Breast epithelium (tissue), 4 donors: ENCODE data around the gene KRT2. TPM values are rescaled to one million over a fixed set of nuclear protein-coding genes. Genes with fewer than 3 reads are reported as not detected.

Source experiments
- DNase-seq, 2 donors: peaks; one replicate each; pipeline ENCODE4 v3.0.0-alpha.2; 2019; ENCODE audit warnings: low spot score in 2 of 2
- H3K27ac ChIP-seq, 2 donors: fragments of 200-600 bp; sonication (generic) in 1 of 2; one replicate each; pipeline ENCODE4 v1.5.1; 2016 to 2019; ENCODE audit warnings: mild to moderate bottlenecking in 1 of 2
- H3K27me3 ChIP-seq, 2 donors: fragments of 200-600 bp; sonication (generic) in 1 of 2; one replicate each; pipeline versions ENCODE4 v1.5.1 to v1.6.0; 2017 to 2019; ENCODE audit warnings: control low read depth in 1 of 2, mild to moderate bottlenecking in 1 of 2
- H3K36me3 ChIP-seq: fragments of 200-600 bp; one replicate; pipeline ENCODE4 v1.5.1; 2019
- H3K4me1 ChIP-seq, 2 donors: fragments of 200-600 bp; sonication (generic); one replicate each; pipeline ENCODE4 v1.5.1; 2016 to 2019; ENCODE audit warnings: control low read depth in 1 of 2
- H3K4me3 ChIP-seq, 3 donors: fragments of 200-600 bp; sonication (generic); 1 replicate in 2 of 3; 2 replicates in 1 of 3; pipeline ENCODE4 v1.5.1; 2016 to 2019; ENCODE audit warnings: mild to moderate bottlenecking in 3 of 3, moderate library complexity in 2 of 3
- H3K9me3 ChIP-seq, 2 donors: fragments of 200-600 bp; sonication (generic) in 1 of 2; one replicate each; pipeline ENCODE4 v1.5.1; 2016 to 2019; ENCODE audit warnings: control low read depth in 1 of 2
- POLR2A ChIP-seq: fragments of 450-650 bp; IDR thresholded peaks from one replicate; pipeline ENCODE4 v1.6.1; 2016; ENCODE audit warnings: antibody characterized with exemption, mild to moderate bottlenecking, moderate library complexity
- POLR2AphosphoS5 ChIP-seq, 3 donors: sonication (generic); formaldehyde crosslinking; IDR thresholded peaks; one replicate each; pipeline ENCODE4 v1.6.1; 2017; ENCODE audit warnings: antibody characterized with exemption in 3 of 3
- intact Hi-C: fragments of 100-400 bp; cut with DNase I; formaldehyde crosslinking; loops from one replicate; pipeline ENCODE4 v1.15.1; 2023; ENCODE audit warnings: low total_unique reads
- total RNA-seq, 3 donors: library from RNA; depleted of rRNA; stranded (reverse); fragments of >200 nt; gene quantifications; one replicate each; pipeline ENCODE4 v1.1.0, GENCODE V29; 2016
- TF ChIP-seq, protein P1 (sequence below), 3 donors: fragments of 450-650 bp; IDR thresholded peaks; one replicate each; pipeline ENCODE4 v1.5.1; 2016 to 2017; ENCODE audit warnings: antibody characterized with exemption in 3 of 3, mild to moderate bottlenecking in 3 of 3, moderate library complexity in 3 of 3

KRT2 gene
- total RNA-seq, 3 donors from 2014 or later: not detected

DNA sequence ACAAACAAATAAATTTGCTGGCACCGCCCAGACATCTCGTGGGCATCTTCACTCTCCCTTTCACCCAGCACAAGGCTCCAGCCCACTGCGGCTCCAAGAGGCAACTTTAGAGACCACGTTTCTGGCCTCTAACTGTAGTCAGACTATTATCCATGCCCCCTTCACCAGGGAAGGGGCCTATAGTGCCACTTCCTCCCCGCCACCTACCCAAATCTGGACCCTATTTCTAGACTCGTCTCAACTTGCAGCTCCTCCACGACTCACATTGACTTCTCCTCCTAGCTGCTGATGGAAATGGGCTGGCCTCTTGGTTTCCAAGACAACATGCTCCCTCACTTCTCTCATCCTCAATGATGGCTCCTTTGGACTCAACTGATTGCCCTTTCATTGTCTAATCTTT, 15.9 kb upstream of the KRT2 start:
- intact Hi-C loops: no loop called here
- no peaks in the 10 kb centered on the region for H3K27me3 ChIP-seq
- no peak overlapping the region for H3K27ac ChIP-seq
- no peak for DNase-seq
- no peaks in the 10 kb centered on the region for H3K9me3 ChIP-seq
- TF ChIP-seq POLR2A (no peak), POLR2AphosphoS5 (IDR thresholded peaks at IDR 0.05) (no peak)
- TF ChIP-seq, protein P1, sequence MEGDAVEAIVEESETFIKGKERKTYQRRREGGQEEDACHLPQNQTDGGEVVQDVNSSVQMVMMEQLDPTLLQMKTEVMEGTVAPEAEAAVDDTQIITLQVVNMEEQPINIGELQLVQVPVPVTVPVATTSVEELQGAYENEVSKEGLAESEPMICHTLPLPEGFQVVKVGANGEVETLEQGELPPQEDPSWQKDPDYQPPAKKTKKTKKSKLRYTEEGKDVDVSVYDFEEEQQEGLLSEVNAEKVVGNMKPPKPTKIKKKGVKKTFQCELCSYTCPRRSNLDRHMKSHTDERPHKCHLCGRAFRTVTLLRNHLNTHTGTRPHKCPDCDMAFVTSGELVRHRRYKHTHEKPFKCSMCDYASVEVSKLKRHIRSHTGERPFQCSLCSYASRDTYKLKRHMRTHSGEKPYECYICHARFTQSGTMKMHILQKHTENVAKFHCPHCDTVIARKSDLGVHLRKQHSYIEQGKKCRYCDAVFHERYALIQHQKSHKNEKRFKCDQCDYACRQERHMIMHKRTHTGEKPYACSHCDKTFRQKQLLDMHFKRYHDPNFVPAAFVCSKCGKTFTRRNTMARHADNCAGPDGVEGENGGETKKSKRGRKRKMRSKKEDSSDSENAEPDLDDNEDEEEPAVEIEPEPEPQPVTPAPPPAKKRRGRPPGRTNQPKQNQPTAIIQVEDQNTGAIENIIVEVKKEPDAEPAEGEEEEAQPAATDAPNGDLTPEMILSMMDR (IDR thresholded peaks at IDR 0.05): no peak
- H3K4me1 ChIP-seq: no peaks in the 10 kb centered on the region
- no peaks in the 10 kb centered on the region for H3K36me3 ChIP-seq
- no peak overlapping the region for H3K4me3 ChIP-seq

DNA sequence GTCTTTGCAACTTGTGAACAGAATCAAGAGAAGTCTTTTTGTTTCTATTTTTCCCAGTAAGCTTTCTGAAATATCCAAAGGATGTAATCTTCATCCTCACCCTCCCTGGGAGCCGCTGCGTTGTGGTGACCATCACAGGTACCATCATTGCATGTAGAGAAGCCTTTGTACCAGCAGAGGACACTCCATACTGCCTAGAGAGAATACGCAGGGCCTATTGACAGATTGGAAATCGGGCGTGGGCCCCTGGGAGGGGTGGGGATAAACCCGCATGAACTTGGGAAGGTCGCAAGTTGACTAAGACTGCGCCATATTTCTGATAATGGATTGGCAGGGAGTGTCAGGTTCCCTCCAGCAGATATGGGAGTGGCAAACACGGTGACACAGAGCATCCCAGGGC, 15.5 kb upstream of the KRT2 start:
- intact Hi-C loops: no loop called here
- TF ChIP-seq POLR2AphosphoS5 (IDR thresholded peaks at IDR 0.05): no peak
- TF ChIP-seq POLR2A: no peak
- TF ChIP-seq, protein P1 (IDR thresholded peaks at IDR 0.05): no peak
- no peaks in the 10 kb centered on the region for H3K4me1 ChIP-seq
- H3K27me3 ChIP-seq: no peaks in the 10 kb centered on the region
- H3K27ac ChIP-seq: no peak overlapping the region
- H3K9me3 ChIP-seq: no peaks in the 10 kb centered on the region
- H3K36me3 ChIP-seq: no peaks in the 10 kb centered on the region
- DNase-seq: no peak
- no peak overlapping the region for H3K4me3 ChIP-seq

DNA sequence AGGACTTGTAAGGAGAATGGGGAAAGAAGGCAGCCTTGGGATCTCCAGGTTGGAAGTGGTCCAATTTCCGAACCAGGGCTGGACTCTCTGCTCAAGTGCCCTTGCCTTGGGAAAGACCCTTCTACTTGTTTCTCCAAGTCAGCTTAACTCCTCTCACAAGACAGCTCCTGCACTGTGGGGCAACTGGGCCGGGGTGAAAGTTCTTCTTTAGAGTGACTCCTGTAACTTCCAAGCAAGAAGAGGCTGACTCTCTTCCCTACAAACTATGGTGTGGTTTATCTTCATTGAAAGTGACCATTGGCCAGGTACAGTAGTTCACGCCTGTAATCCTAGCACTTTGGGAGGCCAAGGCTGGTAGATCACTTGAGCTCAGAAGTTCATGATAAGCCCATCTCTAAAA, 14.5 kb upstream of the KRT2 start:
- Histone ChIP-seq H3K4me1 (no peaks in the 10 kb centered on the region), H3K27ac (no peak overlapping the region), H3K9me3 (no peaks in the 10 kb centered on the region), H3K36me3 (no peaks in the 10 kb centered on the region), H3K27me3 (no peaks in the 10 kb centered on the region), H3K4me3 (no peak overlapping the region)
- DNase-seq: no peak
- intact Hi-C loops: no loop called here
- TF ChIP-seq POLR2AphosphoS5 (IDR thresholded peaks at IDR 0.05) (no peak), POLR2A (no peak)
- TF ChIP-seq, protein P1 (IDR thresholded peaks at IDR 0.05): no peak

DNA sequence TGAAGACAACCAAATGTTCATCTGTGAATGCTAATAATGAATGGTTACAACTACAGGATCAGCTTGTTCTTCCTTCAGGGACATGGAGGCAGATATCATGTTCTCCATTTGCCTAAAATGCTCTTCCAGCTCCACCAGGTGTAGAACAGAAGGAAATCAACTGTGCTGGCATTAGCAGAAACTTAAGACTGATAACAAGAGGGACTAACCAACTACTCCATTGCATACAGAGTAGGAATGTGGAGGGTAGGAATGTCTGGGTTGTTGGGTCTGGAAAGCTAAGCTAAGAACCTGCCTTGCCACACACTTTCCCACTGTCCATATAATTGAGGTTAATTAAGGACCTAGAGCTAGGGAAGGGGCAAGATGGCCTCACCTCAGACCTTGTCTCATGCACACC, 11.4 kb upstream of the KRT2 start:
- TF ChIP-seq, protein P1 (IDR thresholded peaks at IDR 0.05): no peak
- no peak for TF ChIP-seq POLR2AphosphoS5 (IDR thresholded peaks at IDR 0.05)
- TF ChIP-seq POLR2A: no peak
- Histone ChIP-seq H3K27me3 (peaks cover 0 to 4% of the 10 kb centered on the region in 2 donors), H3K4me1 (no peaks in the 10 kb centered on the region), H3K9me3 (no peaks in the 10 kb centered on the region), H3K36me3 (no peaks in the 10 kb centered on the region), H3K4me3 (no peak overlapping the region), H3K27ac (no peak overlapping the region)
- intact Hi-C loops: no loop called here
- no peak for DNase-seq

DNA sequence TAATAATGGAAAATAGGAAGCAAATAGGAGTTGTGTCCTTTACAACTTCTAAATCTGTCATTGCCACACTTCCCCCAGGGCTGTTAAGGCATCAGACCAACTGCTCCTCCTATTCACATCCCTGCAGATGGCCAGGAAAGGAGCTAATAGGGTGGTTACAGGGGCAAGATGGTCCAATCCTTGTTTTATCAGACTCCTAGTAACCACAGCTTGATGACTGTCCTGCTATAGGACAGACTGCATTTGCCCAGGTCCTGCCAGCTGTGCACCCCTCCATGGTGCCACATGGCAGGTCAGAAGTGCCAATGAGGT, 10.9 kb upstream of the KRT2 start:
- Histone ChIP-seq H3K4me1 (no peaks in the 10 kb centered on the region), H3K27ac (no peak overlapping the region), H3K9me3 (no peaks in the 10 kb centered on the region), H3K36me3 (no peaks in the 10 kb centered on the region), H3K27me3 (peaks cover 0 to 4% of the 10 kb centered on the region in 2 donors), H3K4me3 (no peak overlapping the region)
- no peak for DNase-seq
- intact Hi-C loops: loop anchor here (1.0 kb wide), 1 partner anchor 24 kb away; no protein-coding TSS in a partner anchor
- TF ChIP-seq, protein P1 (IDR thresholded peaks at IDR 0.05): no peak
- TF ChIP-seq POLR2A (no peak), POLR2AphosphoS5 (IDR thresholded peaks at IDR 0.05) (no peak)
